ENCODE data around the gene SPG11.

The SPG11 gene

DNA sequence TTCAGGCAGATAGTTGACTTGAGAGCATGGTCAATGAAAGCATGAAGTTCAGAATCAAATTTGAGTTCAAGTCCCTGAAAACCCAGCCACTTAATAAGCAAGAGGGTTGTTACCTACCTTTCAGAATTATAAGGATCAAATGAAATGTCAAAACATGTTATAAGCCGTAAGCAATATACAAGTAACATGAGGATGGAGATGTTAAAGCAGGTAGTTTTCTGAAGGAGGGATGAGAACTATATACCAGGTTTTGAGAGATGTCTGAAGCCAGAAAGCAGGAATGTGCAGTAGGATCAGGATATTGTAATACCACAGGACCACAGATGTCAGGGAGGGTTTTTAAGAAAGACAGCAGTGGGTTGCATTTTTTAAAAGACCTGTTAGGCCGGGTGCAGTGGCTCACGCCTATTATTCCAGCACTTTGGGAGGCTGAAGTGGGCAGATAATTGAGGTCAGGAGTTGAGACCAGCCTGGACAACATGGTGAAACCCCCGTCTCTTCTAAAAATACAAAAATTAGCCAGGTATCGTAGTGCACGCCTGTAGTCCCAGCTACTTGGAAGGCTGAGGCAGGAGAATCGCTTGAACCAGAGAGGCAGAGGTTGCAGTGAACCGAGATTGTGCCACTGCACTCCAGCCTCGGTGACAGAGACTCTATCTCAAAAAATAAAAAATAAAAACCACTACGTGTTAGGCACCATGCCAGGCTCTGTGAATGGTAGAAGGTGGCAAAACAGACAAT is 133.4 kb downstream of the SPG11 start:
- no peak for DNase-seq (ENCODE audit: low read depth in 2 of 2)

DNA sequence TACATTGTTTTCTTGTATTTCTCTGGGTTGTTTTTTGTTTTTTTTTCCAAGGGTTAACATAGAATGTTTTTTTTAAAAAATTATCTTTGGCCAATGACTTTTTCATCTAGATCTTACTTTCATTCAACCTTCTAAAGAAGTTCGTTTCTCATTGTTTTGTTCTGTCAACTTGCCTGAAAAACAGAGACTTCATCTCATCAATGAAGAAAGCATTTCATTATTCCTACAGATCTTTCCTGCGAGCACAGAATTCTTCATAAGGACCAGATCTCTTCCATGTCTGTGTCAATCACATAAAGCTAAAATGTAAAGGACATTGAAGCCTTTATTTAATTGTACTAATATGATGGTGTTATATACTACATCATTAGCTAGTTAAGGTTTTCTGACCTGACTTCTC is 136.2 kb downstream of the SPG11 start:
- no peak for DNase-seq (ENCODE audit: low read depth in 2 of 2)

DNA sequence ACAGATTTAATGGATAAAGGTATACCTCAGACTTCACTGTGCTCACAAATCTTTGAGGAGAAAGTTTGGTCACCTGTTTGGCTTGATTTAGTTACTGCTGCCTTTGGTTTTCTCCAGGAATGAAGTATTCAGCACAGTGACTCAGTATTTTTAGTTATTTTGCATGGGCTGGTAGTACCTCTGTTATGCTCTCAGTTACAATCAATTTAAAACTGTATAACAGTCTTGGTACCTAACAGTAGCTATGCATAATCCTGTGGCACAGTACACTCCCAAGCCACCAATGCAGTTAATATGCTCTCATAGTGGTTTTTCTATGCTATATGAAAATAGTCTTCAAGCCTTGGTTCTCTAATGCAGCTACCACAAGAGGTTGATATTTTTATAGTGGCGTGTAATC is 138.4 kb downstream of the SPG11 start:
- DNase-seq (ENCODE audit: low read depth in 2 of 2), result no peak

DNA sequence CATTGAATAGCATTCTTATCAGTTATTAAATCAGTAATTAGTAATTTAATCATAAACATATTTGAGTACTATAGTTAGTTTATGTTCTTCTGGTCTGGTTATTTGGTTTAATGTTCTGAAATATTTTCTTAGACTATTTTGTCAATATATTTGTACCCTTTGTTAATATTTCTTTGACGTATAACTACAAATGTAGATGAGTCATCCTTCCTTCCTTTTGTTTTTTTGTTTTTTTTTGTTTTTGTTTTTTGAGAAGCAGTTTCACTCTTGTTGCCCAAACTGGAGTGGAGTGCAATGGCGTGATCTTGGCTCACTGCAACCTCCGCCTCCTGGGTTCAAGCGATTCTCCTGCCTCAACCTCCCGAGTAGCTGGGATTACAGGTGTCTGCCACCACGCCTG is 143.9 kb downstream of the SPG11 start:
- DNase-seq (ENCODE audit: low read depth in 2 of 2), result no peak

DNA sequence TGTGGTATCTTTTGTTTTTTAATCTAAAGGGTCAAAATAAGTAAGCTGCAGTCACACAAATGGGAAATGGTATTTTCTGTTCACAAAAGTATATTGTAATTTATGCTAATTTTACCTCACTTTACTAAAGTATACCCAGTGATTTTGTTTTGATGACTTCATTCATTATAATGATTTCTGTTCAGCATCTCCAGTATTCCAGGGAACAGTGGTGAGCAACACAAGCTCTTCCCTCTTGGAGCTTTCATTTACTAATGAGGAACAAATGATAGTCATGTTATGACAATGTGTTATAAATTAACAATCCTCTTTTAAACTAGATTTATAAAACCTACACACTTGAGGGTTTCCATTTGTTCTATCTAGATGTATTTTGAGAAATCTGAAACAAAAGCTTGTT is 147.0 kb downstream of the SPG11 start:
- DNase-seq (ENCODE audit: low read depth in 2 of 2), result no peak

Data from activated CD8-positive, alpha-beta memory T cell treated with anti-CD3 and anti-CD28 coated beads for 4 hours (primary cell).